ENCODE data around the gene MGAT2.

DNA sequence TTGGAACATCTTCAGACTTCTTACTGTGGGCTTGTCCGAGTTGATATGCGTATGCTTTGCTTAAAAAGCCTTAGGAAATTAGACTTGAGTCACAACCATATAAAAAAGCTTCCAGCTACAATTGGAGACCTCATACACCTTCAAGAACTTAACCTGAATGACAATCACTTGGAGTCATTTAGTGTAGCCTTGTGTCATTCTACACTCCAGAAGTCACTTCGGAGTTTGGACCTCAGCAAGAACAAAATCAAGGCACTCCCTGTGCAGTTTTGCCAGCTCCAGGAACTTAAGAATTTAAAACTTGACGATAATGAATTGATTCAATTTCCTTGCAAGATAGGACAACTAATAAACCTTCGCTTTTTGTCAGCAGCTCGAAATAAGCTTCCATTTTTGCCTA lies 13.0 kb upstream of the MGAT2 start:
- TF ChIP-seq CTCF (conservative IDR thresholded peaks at IDR 0.05 in 1 of 2, IDR thresholded peaks at IDR 0.05 in 1 of 2; ENCODE audit: extremely low read depth in 1 of 2, insufficient read depth in 1 of 2, low read depth in 1 of 2, low read length in 2 of 2), result no peak
- no peak for TF ChIP-seq EZH2 (IDR thresholded peaks at IDR 0.05; ENCODE audit: borderline replicate concordance, low read length)
